HG03159 (cell line): ENCODE data around the gene PLD3.
"Not testable (repeated sequence)": the region's sequence is repeated elsewhere in the genome, so short reads cannot be mapped to it uniquely, and the experiment has no call there.

Experiments
- ATAC-seq: cut with Tn5 transposase; IDR thresholded peaks from one replicate; pipeline ENCODE4 v1.9.1; 2021; ENCODE audit warnings: mild to moderate bottlenecking, moderate library complexity; ENCODE audit not compliant: unreplicated experiment

The PLD3 gene

GRCh38 chr19:40331052-40331451 lies 17.4 kb upstream of the PLD3 start:
- ATAC-seq = no peak

- no peak for ATAC-seq
Measured at GRCh38 chr19:40332669-40333068, 15.8 kb upstream of the PLD3 start.

- ATAC-seq = not testable (repeated sequence)
Measured at GRCh38 chr19:40333083-40333482, 15.4 kb upstream of the PLD3 start.

GRCh38 chr19:40335101-40335500 lies 13.4 kb upstream of the PLD3 start:
- ATAC-seq = no peak

GRCh38 chr19:40335855-40336600 lies 12.5 kb upstream of the PLD3 start:
- no peak for ATAC-seq

- ATAC-seq = no peak
Measured at GRCh38 chr19:40336601-40336900, 11.9 kb upstream of the PLD3 start.

GRCh38 chr19:40337107-40337506 lies 11.4 kb upstream of the PLD3 start:
- no peak for ATAC-seq

- no peak for ATAC-seq
Measured at GRCh38 chr19:40337594-40337993, 10.9 kb upstream of the PLD3 start.

GRCh38 chr19:40339018-40339728 lies 9.3 kb upstream of the PLD3 start:
- no peak for ATAC-seq

GRCh38 chr19:40341601-40342482 lies 6.7 kb upstream of the PLD3 start:
- ATAC-seq = no peak

- ATAC-seq = no peak
Measured at GRCh38 chr19:40342644-40343311, 5.7 kb upstream of the PLD3 start.

GRCh38 chr19:40344422-40344821 lies 4.1 kb upstream of the PLD3 start:
- ATAC-seq = no peak

- ATAC-seq = no peak
Measured at GRCh38 chr19:40348961-40349507, 539 bp downstream of the PLD3 start.

- no peak for ATAC-seq
Measured at GRCh38 chr19:40355975-40356680, 7.6 kb downstream of the PLD3 start.

- no peak for ATAC-seq
Measured at GRCh38 chr19:40356681-40357595, 8.4 kb downstream of the PLD3 start.

GRCh38 chr19:40357640-40358039 lies 9.1 kb downstream of the PLD3 start:
- no peak for ATAC-seq

- ATAC-seq = no peak
Measured at GRCh38 chr19:40358773-40359172, 10.3 kb downstream of the PLD3 start.

- ATAC-seq = no peak
Measured at GRCh38 chr19:40360020-40360707, 11.7 kb downstream of the PLD3 start.
